T-helper 22 cell (primary cell): ENCODE results near the gene RHBDD3.

ENCODE experiments used
- DNase-seq: peaks from one replicate; pipeline ENCODE4 v3.0.0-alpha.2; 2020; ENCODE audit warnings: low read depth

The RHBDD3 gene

GRCh38 chr22:29217827-29218757, 49.7 kb downstream of the RHBDD3 start:
- no peak for DNase-seq

- no peak for DNase-seq
These were observed 50.7 kb downstream of the RHBDD3 start for GRCh38 chr22:29216873-29217666.

- no peak for DNase-seq
These were observed 51.5 kb downstream of the RHBDD3 start for GRCh38 chr22:29216011-29216872.

GRCh38 chr22:29215012-29215860, 52.5 kb downstream of the RHBDD3 start:
- no peak for DNase-seq

- DNase-seq: no peak
These were observed 53.5 kb downstream of the RHBDD3 start for GRCh38 chr22:29214232-29214631.

GRCh38 chr22:29213493-29213892, 54.3 kb downstream of the RHBDD3 start:
- no peak for DNase-seq

- no peak for DNase-seq
These were observed 55.0 kb downstream of the RHBDD3 start for GRCh38 chr22:29212743-29213142.

GRCh38 chr22:29211466-29211865, 56.3 kb downstream of the RHBDD3 start:
- DNase-seq: no peak

- DNase-seq: no peak
These were observed 56.7 kb downstream of the RHBDD3 start for GRCh38 chr22:29211066-29211465.
